HG03520 (cell line): ENCODE results near the gene TRAPPC2.
"Not testable (repeated sequence)": the region's sequence is repeated elsewhere in the genome, so short reads cannot be mapped to it uniquely, and the experiment has no call there.

Experiments
- ATAC-seq: cut with Tn5 transposase; IDR thresholded peaks from one replicate; pipeline ENCODE4 v1.9.1; 2021; ENCODE audit warnings: mild to moderate bottlenecking, moderate library complexity; ENCODE audit not compliant: unreplicated experiment

Gene TRAPPC2

GRCh38 chrX:13748486-13748885, 14.1 kb upstream of the TRAPPC2 start:
- ATAC-seq = no peak

- ATAC-seq = no peak
Observed at GRCh38 chrX:13747836-13748235, 13.4 kb upstream of the TRAPPC2 start.

- peak; percentile 86 for ATAC-seq
Observed at GRCh38 chrX:13742397-13743176, 8.2 kb upstream of the TRAPPC2 start.

- no peak for ATAC-seq
Observed at GRCh38 chrX:13741695-13742094, 7.3 kb upstream of the TRAPPC2 start.

GRCh38 chrX:13733506-13733905, 914 bp downstream of the TRAPPC2 start:
- ATAC-seq = no peak

- ATAC-seq = no peak
Observed at GRCh38 chrX:13732246-13733067, 2.0 kb downstream of the TRAPPC2 start.

GRCh38 chrX:13730523-13730922, 3.9 kb downstream of the TRAPPC2 start:
- ATAC-seq = not testable (repeated sequence)

- not testable (repeated sequence) for ATAC-seq
Observed at GRCh38 chrX:13726583-13726982, 7.8 kb downstream of the TRAPPC2 start.

GRCh38 chrX:13724878-13725277, 9.5 kb downstream of the TRAPPC2 start:
- not testable (repeated sequence) for ATAC-seq

- no peak for ATAC-seq
Observed at GRCh38 chrX:13721819-13722519, 12.5 kb downstream of the TRAPPC2 start.

- no peak for ATAC-seq
Observed at GRCh38 chrX:13721371-13721770, 13.0 kb downstream of the TRAPPC2 start.

- ATAC-seq = no peak
Observed at GRCh38 chrX:13719192-13719856, 15.1 kb downstream of the TRAPPC2 start.

- no peak for ATAC-seq
Observed at GRCh38 chrX:13717700-13718472, 16.5 kb downstream of the TRAPPC2 start.

- ATAC-seq = no peak
Observed at GRCh38 chrX:13716905-13717304, 17.5 kb downstream of the TRAPPC2 start.

- no peak for ATAC-seq
Observed at GRCh38 chrX:13716455-13716854, 18.0 kb downstream of the TRAPPC2 start.

GRCh38 chrX:13711141-13711540, 23.3 kb downstream of the TRAPPC2 start:
- no peak for ATAC-seq

GRCh38 chrX:13703589-13703988, 30.8 kb downstream of the TRAPPC2 start:
- no peak for ATAC-seq

- no peak for ATAC-seq
Observed at GRCh38 chrX:13703135-13703534, 31.3 kb downstream of the TRAPPC2 start.

GRCh38 chrX:13702111-13702789, 32.2 kb downstream of the TRAPPC2 start:
- ATAC-seq = no peak

GRCh38 chrX:13700380-13700779, 34.0 kb downstream of the TRAPPC2 start:
- ATAC-seq = no peak
